Stimulated activated CD8-positive, alpha-beta memory T cell treated with anti-CD3 and anti-CD28 coated beads, Interleukin-2, amount 100 ng/mL, for 1 hour (primary cell): ENCODE measurements around the gene ZNF664.

Source experiments
- DNase-seq, 2 donors: peaks; one replicate each; pipeline ENCODE4 v3.0.0-alpha.2; 2020; ENCODE audit warnings: low read depth in 2 of 2

ZNF664 gene

GRCh38 chr12:123990511-123990910 is 17.5 kb downstream of the ZNF664 start:
- no peak for DNase-seq

DNA sequence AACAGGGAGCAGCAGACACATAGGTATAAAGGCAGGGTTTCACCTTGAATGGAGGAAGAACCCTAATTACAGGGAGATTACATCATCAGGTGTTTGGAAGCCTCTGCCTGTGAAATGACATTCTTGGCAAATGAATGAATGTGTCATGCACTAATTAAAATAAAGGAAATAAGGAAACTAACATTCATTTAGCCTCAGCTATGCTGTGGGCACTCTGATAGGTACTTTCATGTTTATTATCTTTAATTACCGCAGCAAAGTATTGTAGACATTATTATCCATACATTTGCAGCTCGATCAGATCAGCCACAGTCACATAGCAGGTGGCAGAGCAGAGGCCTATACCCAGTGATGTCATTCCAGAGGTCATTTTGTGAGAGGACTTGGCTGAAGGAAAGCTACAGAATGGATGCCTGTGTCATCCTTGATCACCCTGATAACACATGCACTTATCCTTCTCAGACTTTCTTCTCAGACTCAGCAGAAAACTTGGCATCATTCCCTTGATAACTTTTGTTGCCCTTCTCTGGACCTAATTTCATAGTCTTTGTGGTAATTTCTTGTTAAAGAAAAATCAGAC is 18.4 kb downstream of the ZNF664 start:
- DNase-seq, result no peak

- no peak for DNase-seq
Observed at GRCh38 chr12:123992118-123992825, 19.3 kb downstream of the ZNF664 start.

DNA sequence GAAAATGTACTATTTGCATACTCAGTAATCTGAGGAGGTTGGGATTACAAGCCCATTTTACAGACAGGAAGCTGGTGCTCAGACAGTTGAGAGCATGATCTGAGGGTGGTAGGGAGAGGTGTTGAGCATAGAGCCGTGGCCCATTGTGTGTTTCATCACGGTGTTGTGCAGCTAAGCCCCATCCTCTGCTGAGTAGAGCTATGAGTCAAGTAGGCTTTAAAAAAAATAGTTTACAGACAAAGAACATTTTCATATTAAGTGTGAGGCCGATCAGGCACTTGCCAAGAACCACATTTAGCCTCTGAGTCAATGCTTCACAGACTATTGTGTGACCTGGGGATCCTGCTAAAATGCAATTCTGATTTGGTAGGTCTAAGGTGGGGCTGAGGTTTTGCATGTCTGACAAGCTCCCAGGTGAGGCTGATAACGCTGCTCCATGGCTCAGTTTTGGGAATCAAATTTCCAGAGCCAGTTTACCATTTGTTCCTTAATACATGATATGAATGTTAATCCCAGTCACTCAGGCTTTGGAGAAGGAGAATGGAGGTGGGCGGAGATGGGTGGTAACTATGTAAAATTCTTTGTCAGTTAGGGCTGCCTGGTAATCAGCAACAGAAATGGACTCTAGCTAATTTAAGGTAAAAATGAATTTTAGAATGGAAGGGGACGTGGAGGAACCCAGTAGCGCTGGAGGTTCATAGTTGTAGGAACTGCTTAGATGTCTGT is 22.2 kb downstream of the ZNF664 start:
- no peak for DNase-seq

DNA sequence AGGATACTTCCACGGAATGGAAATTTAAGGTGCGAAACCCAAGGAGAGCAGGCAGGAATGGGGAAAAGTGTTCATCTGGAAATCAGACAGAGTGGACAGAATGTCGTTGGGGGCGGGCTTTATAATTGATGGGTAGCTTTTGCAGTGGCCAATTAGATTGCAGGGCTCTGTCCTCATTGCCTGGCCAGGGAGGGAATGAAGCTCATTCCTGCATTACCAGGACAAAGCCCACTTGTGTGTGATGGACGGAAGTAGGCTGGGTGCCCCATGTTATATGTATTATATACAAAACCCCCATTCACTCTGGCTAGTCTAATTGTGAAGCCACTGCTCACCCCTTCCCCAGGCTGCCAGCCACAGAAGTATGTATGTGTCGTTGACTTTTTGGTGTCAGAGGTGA is 23.6 kb downstream of the ZNF664 start:
- no peak for DNase-seq

DNA sequence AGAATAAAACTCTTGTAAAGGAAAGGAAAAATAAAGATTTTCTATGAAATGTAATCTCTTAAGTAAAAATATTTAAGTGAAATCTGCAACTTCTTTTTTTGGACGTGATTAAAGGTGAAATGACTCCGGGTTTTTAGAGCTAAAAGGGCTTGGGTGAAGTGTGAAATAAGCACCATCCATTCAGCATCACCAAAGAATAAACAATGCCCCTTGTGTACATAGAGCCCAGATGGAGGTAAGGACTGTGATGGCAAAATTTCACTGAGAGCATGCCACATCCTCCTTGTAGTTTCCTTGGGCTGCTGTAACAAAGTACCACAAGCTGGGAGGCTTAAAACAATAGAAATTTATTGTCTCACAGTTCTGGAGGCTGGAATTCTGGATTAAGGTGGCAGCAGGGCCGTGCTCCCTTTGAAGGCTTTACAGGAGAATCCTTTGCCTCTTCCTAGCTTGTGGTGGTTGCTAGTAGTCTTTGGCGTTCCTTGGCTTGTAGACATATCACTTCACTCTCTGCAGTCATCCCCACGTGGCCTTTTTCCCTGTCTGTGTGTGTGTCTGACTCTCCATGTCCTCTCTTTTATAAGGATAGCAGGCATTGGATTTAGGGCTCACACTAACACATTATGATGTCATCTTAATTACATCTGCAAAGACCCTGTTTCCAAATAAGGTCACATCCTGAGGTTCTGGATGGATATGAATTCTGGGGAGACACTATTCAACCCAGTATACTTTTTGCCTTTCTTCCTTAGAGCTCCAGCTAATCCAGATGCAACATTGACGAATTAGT is 24.2 kb downstream of the ZNF664 start:
- no peak for DNase-seq

DNA sequence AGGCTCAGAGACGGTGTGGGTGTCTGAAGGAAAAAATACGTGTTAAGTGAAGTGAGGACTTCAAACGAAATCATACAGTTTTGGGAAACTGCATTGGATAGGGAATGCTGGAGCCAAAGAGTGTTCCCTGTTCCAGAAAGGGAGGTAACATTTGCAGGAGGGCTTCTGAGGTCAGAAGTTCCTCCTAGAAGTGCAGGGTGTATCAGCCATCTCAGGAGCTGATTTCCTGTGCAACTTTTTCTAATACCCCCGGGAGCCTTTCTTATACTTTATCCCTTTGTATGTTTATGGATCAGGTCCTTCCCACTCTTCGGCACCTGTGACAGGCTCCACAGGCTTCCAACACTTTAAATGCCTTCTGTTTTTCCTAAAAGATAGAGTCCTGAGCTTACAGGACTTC is 24.9 kb downstream of the ZNF664 start:
- DNase-seq, result no peak

DNA sequence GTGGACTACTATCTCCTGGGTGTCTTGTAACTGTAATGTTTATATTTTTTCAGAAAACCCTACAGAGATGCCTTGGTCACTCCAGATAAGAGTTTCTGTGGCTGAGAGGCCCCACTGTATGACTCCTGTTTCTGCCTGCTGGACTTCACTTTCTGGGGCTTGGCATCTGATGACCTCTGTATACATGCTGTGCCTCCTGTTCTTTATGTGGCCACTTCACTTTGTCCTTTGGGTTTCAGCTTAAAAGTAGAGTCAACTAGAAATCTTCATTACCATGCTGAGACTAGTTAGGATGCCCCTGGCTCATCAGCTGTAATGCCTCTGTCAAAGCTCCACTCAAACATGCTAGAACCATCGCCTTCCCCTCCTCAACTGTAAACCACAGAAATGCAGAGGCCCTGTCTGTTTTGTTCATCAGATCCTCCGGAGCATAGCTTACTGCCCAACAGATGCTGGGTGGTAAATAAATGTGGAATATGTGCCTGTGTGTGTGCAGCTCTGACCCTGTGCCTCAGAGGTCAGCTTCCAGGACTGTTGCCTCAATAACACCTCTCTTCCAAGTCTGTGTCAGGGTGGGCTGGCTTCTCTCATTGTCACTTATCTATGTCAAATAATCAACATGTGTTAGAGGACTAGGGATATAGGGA is 25.5 kb downstream of the ZNF664 start:
- no peak for DNase-seq

- no peak for DNase-seq
Observed at GRCh38 chr12:123998991-123999359, 26.0 kb downstream of the ZNF664 start.

- DNase-seq, result no peak
Observed at GRCh38 chr12:124000111-124000510, 27.1 kb downstream of the ZNF664 start.

DNA sequence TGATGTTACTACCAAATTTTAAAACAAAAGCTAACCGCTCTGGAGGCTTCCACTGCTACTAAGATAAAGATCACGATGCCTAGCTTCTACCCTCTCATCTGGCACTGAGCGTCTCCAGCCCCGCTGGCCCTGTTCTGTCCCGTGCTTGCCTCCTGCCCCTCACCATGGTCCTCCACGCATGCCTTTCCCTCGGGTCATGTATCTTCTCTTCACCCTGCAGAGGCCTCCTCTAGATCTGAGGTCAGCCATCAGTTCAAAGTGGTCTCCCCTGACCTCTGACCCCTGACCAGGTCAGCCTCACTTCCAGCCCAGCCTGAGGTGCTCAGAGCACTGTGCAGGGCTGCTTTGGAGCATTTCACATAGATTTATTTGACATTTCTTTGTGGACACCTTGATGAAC is 28.3 kb downstream of the ZNF664 start:
- no peak for DNase-seq

GRCh38 chr12:124002021-124002644 is 29.1 kb downstream of the ZNF664 start:
- no peak for DNase-seq

GRCh38 chr12:124002654-124003053 is 29.6 kb downstream of the ZNF664 start:
- no peak for DNase-seq

- no peak for DNase-seq
Observed at GRCh38 chr12:124004233-124004875, 31.3 kb downstream of the ZNF664 start.

DNA sequence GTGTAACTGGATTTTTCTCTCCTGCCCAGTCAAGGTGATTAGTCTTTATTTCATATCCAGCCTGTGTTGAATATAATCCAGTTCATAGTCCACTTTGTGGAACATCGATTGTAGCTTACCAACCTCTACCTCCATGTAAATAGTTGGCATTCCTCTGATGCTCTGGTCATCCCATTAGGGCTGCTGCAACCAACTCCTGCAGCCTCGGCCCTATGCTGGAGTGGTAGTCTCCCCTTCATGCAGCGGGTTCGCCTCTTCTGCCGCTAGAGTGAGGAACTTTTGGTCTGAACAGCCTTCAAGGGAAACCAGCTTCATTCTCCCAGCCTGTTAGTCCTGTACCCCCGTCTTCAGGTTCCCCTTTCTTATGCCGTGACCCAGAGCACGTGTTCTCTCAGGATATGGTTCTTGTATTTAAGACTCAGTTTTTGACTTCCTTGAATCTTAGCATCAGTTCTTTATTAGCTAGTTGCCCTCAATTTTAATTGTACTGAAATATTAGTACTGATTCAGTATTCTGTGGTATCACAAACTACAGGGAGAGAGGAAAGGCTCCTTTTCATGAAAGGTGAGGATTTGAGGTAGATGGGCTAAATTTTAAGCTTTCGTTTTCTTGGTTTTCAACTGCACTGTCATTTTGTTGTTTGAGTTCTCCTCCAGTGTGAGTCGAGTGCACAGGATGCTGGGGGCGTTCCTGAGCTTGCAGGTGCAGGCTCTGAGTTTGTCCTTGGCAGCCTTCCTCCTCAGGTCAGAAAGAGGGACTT is 33.2 kb downstream of the ZNF664 start:
- no peak for DNase-seq

DNA sequence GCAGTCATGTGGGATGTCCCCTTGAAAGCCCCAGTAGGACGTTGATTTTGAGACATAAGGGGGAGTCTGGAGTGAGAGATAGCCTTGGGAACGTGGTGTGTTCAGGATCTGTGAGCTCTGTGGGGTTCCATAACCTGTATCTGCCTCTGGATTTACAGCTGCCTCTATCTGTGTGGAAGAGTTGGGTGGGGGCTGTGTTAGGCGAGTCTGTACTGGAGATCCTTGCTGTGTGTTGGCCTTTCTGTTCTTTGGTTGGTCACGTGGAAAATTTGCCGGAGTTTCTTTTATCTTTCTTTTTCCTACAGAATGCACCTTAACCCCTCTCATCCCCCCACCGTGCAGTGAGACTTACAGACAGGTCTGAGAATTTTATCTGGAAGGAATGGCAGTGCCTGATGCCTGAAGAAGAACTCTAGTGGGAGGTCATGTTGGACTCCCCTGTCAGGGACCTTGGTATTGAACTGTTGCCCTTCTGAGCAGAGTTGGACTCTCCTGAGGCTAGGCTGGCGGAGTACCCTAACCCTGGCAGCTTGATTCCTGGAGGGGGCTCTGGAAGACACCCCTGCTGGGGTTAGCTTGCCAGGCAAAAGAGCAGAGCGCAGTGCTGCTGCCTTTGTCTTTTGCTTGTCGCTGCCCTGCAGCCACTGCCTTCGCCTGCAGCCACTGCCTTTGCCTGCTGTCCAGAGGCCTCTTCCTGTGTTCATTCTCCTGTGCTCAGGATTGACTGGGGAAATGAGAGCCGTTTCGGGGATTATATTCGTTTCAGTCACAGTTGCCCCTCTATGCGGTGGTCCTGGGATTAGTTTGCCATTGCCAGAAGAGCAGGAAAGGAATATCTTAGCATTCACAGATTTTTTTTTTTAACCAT is 34.1 kb downstream of the ZNF664 start:
- DNase-seq, result no peak

GRCh38 chr12:124007826-124008570 is 35.0 kb downstream of the ZNF664 start:
- DNase-seq, result no peak

- no peak for DNase-seq
Observed at GRCh38 chr12:124008595-124008994, 35.6 kb downstream of the ZNF664 start.
